Neural progenitor cell (in vitro differentiated cells): ENCODE measurements around the gene CEP57L1. TPM values are rescaled to one million over a fixed set of nuclear protein-coding genes. Genes with fewer than 3 reads are reported as not detected.

ENCODE experiments used
- DNase-seq: peaks from one replicate; pipeline ENCODE4 v3.0.0-alpha.2; 2016; ENCODE audit warnings: low spot score
- H2AFZ ChIP-seq: fragments of 200-600 bp; sonication (generic); replicated peaks from 2 replicates; pipeline ENCODE4 v1.6.1; 2016; ENCODE audit warnings: antibody characterized with exemption
- H3F3A ChIP-seq: fragments of 200-600 bp; sonication (generic); 2 replicates; pipeline ENCODE4 v1.6.1; 2016; ENCODE audit warnings: antibody characterized with exemption, low read depth
- H3K27ac ChIP-seq: fragments of 200-600 bp; sonication (generic); 2 replicates; pipeline ENCODE4 v1.5.1; 2016; ENCODE audit warnings: mild to moderate bottlenecking
- H3K27me3 ChIP-seq: fragments of 200-600 bp; sonication (generic); 2 replicates; pipeline ENCODE4 v1.6.1; 2016; ENCODE audit warnings: mild to moderate bottlenecking, moderate library complexity
- H3K36me3 ChIP-seq: fragments of 200-600 bp; sonication (generic); 2 replicates; pipeline ENCODE4 v1.5.1; 2016
- H3K4me1 ChIP-seq: fragments of 200-600 bp; sonication (generic); 2 replicates; pipeline ENCODE4 v1.6.1; 2016; ENCODE audit warnings: mixed run types
- H3K4me2 ChIP-seq: fragments of 200-600 bp; sonication (generic); 2 replicates; pipeline ENCODE4 v1.6.1; 2016
- H3K4me3 ChIP-seq: fragments of 200-600 bp; sonication (generic); 2 replicates; pipeline ENCODE4 v1.5.1; 2016
- H3K79me2 ChIP-seq: fragments of 200-600 bp; sonication (generic); 2 replicates; pipeline ENCODE4 v1.6.1; 2016; ENCODE audit warnings: low read depth
- H3K9ac ChIP-seq: fragments of 200-600 bp; sonication (generic); 2 replicates; pipeline ENCODE4 v1.6.1; 2016
- H3K9me3 ChIP-seq: fragments of 200-600 bp; sonication (generic); 2 replicates; pipeline ENCODE4 v1.5.1; 2016; ENCODE audit warnings: low read depth
- H4K20me1 ChIP-seq: fragments of 200-600 bp; sonication (generic); 2 replicates; pipeline ENCODE4 v1.6.1; 2016; ENCODE audit warnings: low read depth
- H3K27ac Mint-ChIP-seq: 3 replicates; pipeline ENCODE4 v1.8.0; 2021; ENCODE audit warnings: mixed read lengths
- H3K27me3 Mint-ChIP-seq: 2 replicates; pipeline ENCODE4 v1.8.0; 2022; ENCODE audit warnings: low read depth, mild to moderate bottlenecking, inconsistent platforms, moderate library complexity, mixed read lengths; ENCODE audit not compliant: insufficient read depth
- H3K36me3 Mint-ChIP-seq: 3 replicates; pipeline ENCODE4 v1.8.0; 2021; ENCODE audit warnings: mixed read lengths
- H3K4me1 Mint-ChIP-seq: 3 replicates; pipeline ENCODE4 v1.8.0; 2021; ENCODE audit warnings: mixed read lengths
- H3K4me3 Mint-ChIP-seq: 3 replicates; pipeline ENCODE4 v1.8.0; 2021; ENCODE audit warnings: mild to moderate bottlenecking, moderate library complexity, mixed read lengths
- H3K9me3 Mint-ChIP-seq: 3 replicates; pipeline ENCODE4 v1.8.0; 2020; ENCODE audit warnings: mixed read lengths
- EZH2 ChIP-seq: fragments of 200-600 bp; sonication (generic); IDR thresholded peaks from 2 replicates; pipeline ENCODE4 v1.6.1; 2017; ENCODE audit warnings: antibody characterized with exemption, mild to moderate bottlenecking, moderate library complexity
- EZH2phosphoT487 ChIP-seq: fragments of 200-600 bp; sonication (generic); IDR thresholded peaks from 2 replicates; pipeline ENCODE4 v1.6.1; 2017; ENCODE audit warnings: antibody characterized with exemption
- total RNA-seq: library from RNA; depleted of rRNA; stranded (reverse); fragments of >200 nt; gene quantifications from 2 replicates; pipeline ENCODE4 v1.2.3, GENCODE V29; 2015; ENCODE audit warnings: low replicate concordance
- TF ChIP-seq, protein P1 (sequence below): fragments of 200-600 bp; sonication (generic); IDR thresholded peaks from 2 replicates; pipeline ENCODE4 v1.5.1; 2017; ENCODE audit warnings: antibody characterized with exemption, mild to moderate bottlenecking

Gene CEP57L1
- total RNA-seq, 1 donor from 2014 or later = 68.0 TPM

DNA sequence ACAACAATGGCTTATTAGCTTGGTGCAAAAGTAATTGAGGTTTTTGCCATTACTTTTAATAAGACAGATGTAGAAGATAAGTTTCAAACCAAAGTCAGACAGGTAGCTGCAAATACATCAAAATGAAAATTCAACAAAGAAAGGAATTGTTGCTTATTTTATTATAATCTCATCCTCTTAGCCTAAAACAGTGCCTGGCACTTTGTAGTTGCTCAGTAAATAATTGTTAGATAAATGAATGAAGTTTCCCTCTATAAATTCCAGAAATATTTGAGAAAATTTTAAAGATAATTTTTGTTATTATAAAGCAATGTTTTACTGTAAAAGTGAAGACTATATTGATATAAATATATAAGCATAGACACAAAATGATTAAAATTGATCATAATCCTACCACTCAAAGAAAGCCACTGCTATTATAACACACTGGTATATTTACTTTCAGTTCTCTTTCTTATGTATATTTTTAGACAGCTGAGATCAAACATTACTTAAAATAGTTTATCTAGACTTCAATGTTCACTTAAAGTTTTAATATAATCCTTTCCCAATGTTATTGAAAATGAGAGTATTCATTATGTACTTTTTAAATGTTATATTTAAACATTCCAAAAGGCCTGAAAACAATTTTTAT lies 43.2 kb upstream of the CEP57L1 start:
- H3K36me3 ChIP-seq = no peaks in the 10 kb centered on the region
- H3K4me1 Mint-ChIP-seq = peaks cover 23% of the 10 kb centered on the region
- no peaks in the 10 kb centered on the region for H3K9me3 ChIP-seq
- H3K27me3 ChIP-seq = no peaks in the 10 kb centered on the region
- no peak overlapping the region for H3K27ac Mint-ChIP-seq
- TF ChIP-seq EZH2phosphoT487 (no peak), EZH2 (no peak)
- TF ChIP-seq, protein P1, sequence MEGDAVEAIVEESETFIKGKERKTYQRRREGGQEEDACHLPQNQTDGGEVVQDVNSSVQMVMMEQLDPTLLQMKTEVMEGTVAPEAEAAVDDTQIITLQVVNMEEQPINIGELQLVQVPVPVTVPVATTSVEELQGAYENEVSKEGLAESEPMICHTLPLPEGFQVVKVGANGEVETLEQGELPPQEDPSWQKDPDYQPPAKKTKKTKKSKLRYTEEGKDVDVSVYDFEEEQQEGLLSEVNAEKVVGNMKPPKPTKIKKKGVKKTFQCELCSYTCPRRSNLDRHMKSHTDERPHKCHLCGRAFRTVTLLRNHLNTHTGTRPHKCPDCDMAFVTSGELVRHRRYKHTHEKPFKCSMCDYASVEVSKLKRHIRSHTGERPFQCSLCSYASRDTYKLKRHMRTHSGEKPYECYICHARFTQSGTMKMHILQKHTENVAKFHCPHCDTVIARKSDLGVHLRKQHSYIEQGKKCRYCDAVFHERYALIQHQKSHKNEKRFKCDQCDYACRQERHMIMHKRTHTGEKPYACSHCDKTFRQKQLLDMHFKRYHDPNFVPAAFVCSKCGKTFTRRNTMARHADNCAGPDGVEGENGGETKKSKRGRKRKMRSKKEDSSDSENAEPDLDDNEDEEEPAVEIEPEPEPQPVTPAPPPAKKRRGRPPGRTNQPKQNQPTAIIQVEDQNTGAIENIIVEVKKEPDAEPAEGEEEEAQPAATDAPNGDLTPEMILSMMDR = no peak
- H3K9me3 Mint-ChIP-seq = peaks cover 5% of the 10 kb centered on the region
- no peak overlapping the region for H3K4me2 ChIP-seq
- H3K27ac ChIP-seq = no peak overlapping the region
- H3K4me3 ChIP-seq = no peak overlapping the region
- DNase-seq = no peak
- H3K9ac ChIP-seq = no peak overlapping the region
- H3K4me1 ChIP-seq = peaks cover 25% of the 10 kb centered on the region
- no peaks in the 10 kb centered on the region for H4K20me1 ChIP-seq
- peaks cover 3% of the 10 kb centered on the region for H3K36me3 Mint-ChIP-seq
- no peak overlapping the region for H2AFZ ChIP-seq
- no peak overlapping the region for H3K4me3 Mint-ChIP-seq
- H3F3A ChIP-seq = peaks cover 5% of the 10 kb centered on the region
- no peaks in the 10 kb centered on the region for H3K79me2 ChIP-seq
- H3K27me3 Mint-ChIP-seq = no peaks in the 10 kb centered on the region

DNA sequence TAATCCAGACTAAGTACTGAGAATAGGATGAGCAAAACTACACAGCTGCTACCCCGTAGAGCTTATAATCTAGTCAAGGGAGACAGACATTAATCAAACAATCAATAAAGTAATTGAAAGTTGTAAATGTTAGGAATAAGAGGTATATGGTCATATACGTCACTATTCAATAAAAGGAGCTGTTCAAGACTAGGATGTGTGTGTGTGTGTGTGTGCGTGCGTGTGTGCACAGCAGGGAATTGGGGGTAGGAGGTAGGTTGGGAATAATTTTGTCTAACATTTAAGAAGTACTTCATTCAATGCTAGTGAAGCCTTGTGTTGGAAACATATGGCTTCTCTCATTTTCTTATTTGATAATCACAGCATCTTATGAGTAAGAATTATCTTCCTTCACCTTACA lies 42.5 kb upstream of the CEP57L1 start:
- no peak for TF ChIP-seq EZH2phosphoT487
- H3K4me3 ChIP-seq = no peak overlapping the region
- DNase-seq = no peak
- peaks cover 5% of the 10 kb centered on the region for H3F3A ChIP-seq
- H3K36me3 ChIP-seq = no peaks in the 10 kb centered on the region
- H3K79me2 ChIP-seq = no peaks in the 10 kb centered on the region
- no peak overlapping the region for H3K27ac ChIP-seq
- Mint-ChIP-seq H3K4me3 (no peak overlapping the region), H3K9me3 (peaks cover 5% of the 10 kb centered on the region), H3K36me3 (peaks cover 3% of the 10 kb centered on the region), H3K27me3 (no peaks in the 10 kb centered on the region), H3K27ac (no peak overlapping the region), H3K4me1 (peaks cover 23% of the 10 kb centered on the region)
- H2AFZ ChIP-seq = no peak overlapping the region
- H3K27me3 ChIP-seq = no peaks in the 10 kb centered on the region
- peaks cover 25% of the 10 kb centered on the region for H3K4me1 ChIP-seq
- H3K4me2 ChIP-seq = no peak overlapping the region
- no peak overlapping the region for H3K9ac ChIP-seq
- no peaks in the 10 kb centered on the region for H4K20me1 ChIP-seq
- no peaks in the 10 kb centered on the region for H3K9me3 ChIP-seq

DNA sequence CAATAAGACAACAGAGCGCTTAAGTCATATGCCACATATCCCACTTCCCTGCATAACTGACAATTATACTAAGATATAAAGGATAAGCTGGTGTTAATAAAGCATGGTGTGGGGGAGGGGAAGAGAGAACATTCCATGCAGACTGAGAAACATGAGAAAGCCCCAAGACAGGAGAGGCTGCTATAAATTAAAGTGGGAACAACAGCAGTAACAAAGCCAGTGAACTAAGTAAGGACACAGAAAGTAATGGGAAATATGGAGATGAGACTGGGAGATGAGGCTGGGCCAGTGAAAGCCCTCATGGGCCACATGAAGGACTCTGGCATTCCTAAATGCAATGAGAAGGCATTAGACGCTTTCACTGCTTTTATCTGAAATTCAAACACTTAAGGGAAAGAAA lies 42.0 kb upstream of the CEP57L1 start:
- no peaks in the 10 kb centered on the region for H3K79me2 ChIP-seq
- peak overlapping the region; percentile 18 for H3K27ac Mint-ChIP-seq
- no peak overlapping the region for H3K4me3 Mint-ChIP-seq
- H3K27ac ChIP-seq = no peak overlapping the region
- no peaks in the 10 kb centered on the region for H3K27me3 Mint-ChIP-seq
- DNase-seq = no peak
- H3K36me3 ChIP-seq = no peaks in the 10 kb centered on the region
- H3K4me1 Mint-ChIP-seq = peaks cover 20% of the 10 kb centered on the region
- no peaks in the 10 kb centered on the region for H4K20me1 ChIP-seq
- H3F3A ChIP-seq = peaks cover under 1% of the 10 kb centered on the region
- H3K36me3 Mint-ChIP-seq = no peaks in the 10 kb centered on the region
- peaks cover 2% of the 10 kb centered on the region for H3K9me3 Mint-ChIP-seq
- H3K4me1 ChIP-seq = peaks cover 25% of the 10 kb centered on the region
- no peak for TF ChIP-seq EZH2
- TF ChIP-seq, protein P1 = no peak
- no peak for TF ChIP-seq EZH2phosphoT487
- no peak overlapping the region for H2AFZ ChIP-seq
- no peak overlapping the region for H3K4me2 ChIP-seq
- H3K4me3 ChIP-seq = no peak overlapping the region
- no peaks in the 10 kb centered on the region for H3K27me3 ChIP-seq
- no peak overlapping the region for H3K9ac ChIP-seq
- no peaks in the 10 kb centered on the region for H3K9me3 ChIP-seq

DNA sequence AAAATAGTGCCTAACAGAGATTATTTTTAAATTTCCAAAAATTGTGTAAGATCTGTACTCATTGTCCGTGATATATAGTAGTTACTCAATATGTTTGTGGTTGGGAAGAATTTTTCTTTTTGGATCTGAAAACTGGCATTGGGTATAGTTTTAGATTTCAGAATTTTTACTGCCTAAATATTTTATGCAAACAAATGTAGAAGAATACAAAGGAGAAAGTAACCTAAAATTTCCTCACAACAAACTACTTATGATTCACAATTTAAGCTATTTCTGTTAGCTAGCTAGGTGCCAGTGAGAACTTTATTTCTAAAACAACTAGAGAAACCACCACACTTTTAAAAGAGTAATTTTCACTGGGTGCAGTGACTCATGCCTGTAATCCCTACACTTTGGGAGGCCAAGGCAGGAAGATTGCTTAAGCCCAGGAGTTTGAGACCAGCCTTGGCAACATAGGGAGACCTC lies 39.5 kb upstream of the CEP57L1 start:
- Histone ChIP-seq H3K4me2 (no peak overlapping the region), H3K4me1 (peaks cover 17% of the 10 kb centered on the region), H2AFZ (no peak overlapping the region), H4K20me1 (no peaks in the 10 kb centered on the region), H3K9me3 (no peaks in the 10 kb centered on the region), H3K27me3 (no peaks in the 10 kb centered on the region), H3K4me3 (no peak overlapping the region), H3K27ac (no peak overlapping the region), H3K36me3 (no peaks in the 10 kb centered on the region), H3K79me2 (no peaks in the 10 kb centered on the region), H3F3A (no peaks in the 10 kb centered on the region), H3K9ac (no peak overlapping the region)
- TF ChIP-seq EZH2 (no peak), EZH2phosphoT487 (no peak)
- TF ChIP-seq, protein P1 = no peak
- H3K4me3 Mint-ChIP-seq = no peak overlapping the region
- peaks cover 22% of the 10 kb centered on the region for H3K4me1 Mint-ChIP-seq
- no peaks in the 10 kb centered on the region for H3K27me3 Mint-ChIP-seq
- H3K27ac Mint-ChIP-seq = no peak overlapping the region
- H3K9me3 Mint-ChIP-seq = no peaks in the 10 kb centered on the region
- no peak for DNase-seq
- no peaks in the 10 kb centered on the region for H3K36me3 Mint-ChIP-seq
